ENCODE measurements around the gene CXCR4.

DNA sequence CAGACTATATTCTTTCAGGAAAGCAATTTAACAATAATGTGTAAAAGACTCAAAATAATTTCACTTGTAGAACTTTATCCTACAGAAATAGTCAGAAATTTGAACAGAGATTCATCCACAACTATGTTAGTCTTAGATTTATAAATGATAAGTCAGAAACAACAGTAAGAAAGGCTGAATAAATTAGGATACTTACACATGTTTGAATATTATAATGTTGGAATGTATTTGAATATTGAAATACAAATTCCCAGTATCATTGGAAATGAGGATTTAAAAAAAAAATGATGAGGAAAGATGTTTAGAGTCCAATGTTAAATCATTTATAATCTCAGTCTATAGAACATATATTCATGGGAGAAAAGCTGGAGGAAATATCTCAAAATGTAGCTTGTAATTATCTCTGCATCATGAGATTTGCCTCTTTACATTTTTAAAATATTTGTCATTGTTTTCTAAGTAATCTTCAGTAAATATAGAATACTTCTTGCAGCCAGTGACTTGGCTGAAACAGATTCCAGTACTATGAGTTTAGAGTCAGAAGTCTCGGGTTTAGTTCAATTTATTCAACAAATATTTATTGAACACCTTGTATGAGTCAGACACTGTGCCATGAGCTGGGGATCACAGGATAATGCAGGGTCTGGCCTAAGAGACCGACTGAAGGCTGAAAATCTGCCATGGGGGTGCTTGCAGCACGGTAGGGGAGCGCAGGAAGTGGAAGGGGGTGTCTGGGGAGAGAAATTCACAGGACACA is 32.3 kb downstream of the CXCR4 start:
- TF ChIP-seq CTCF (IDR thresholded peaks at IDR 0.05; ENCODE audit: low read length) (no peak), EZH2 (IDR thresholded peaks at IDR 0.05; ENCODE audit: borderline replicate concordance, low read length) (no peak)
